ENCODE data around the gene CHRNA9.

Gene CHRNA9

DNA sequence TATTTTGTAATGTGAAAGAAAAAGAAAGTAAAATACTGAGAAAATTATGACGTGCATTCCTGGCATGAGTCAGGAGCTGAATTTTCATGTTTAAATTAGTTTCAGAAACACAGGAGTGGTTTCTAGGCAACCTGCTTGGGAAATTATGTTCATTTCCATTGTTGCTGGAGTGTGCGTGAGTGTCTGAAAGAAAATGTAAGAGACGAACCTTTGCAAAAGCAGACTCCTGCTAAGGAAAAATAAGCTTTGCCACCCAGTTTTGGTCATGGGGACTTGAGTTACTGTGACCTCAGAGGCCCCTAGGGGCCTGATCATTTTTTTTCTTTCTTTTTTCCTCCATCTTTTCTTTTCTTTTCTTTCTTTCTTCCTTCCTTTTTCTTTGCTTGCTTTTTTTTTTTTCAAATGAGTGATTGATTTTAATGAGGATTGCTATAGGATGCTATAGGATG is 18.8 kb upstream of the CHRNA9 start:
- H3K4me3 ChIP-seq (ENCODE audit: low read length): peak overlapping the region; percentile 57
- peak overlapping the region; percentile 51 for H3K9ac ChIP-seq (ENCODE audit: low read length)
- H3K4me2 ChIP-seq (ENCODE audit: low read depth, low read length): peak overlapping the region; percentile 91
- H3K36me3 ChIP-seq (replicated peaks; ENCODE audit: insufficient read depth, low read length): no peaks in the 10 kb centered on the region
- peaks cover 5% of the 10 kb centered on the region; the same call in 1 of the 2 replicates for H3F3A ChIP-seq (ENCODE audit: insufficient read depth, low read length)
- H3K79me2 ChIP-seq (ENCODE audit: low read length): no peaks in the 10 kb centered on the region
- H3K27me3 ChIP-seq (replicated peaks; ENCODE audit: insufficient read depth, low read length): no peaks in the 10 kb centered on the region
- H3K9me3 ChIP-seq (replicated peaks; ENCODE audit: insufficient read depth, low read length): no peaks in the 10 kb centered on the region
- no peaks in the 10 kb centered on the region for H3K9me2 ChIP-seq (replicated peaks; ENCODE audit: insufficient read depth, low read length)
- no peaks in the 10 kb centered on the region for H4K20me1 ChIP-seq (ENCODE audit: insufficient read depth, low read length)
- no peak for TF ChIP-seq EZH2phosphoT487 (IDR thresholded peaks at IDR 0.05; ENCODE audit: low read length)
- TF ChIP-seq EZH2 (optimal IDR thresholded peaks at IDR 0.05; ENCODE audit: low read depth, low read length): no peak
- TF ChIP-seq, protein P1, sequence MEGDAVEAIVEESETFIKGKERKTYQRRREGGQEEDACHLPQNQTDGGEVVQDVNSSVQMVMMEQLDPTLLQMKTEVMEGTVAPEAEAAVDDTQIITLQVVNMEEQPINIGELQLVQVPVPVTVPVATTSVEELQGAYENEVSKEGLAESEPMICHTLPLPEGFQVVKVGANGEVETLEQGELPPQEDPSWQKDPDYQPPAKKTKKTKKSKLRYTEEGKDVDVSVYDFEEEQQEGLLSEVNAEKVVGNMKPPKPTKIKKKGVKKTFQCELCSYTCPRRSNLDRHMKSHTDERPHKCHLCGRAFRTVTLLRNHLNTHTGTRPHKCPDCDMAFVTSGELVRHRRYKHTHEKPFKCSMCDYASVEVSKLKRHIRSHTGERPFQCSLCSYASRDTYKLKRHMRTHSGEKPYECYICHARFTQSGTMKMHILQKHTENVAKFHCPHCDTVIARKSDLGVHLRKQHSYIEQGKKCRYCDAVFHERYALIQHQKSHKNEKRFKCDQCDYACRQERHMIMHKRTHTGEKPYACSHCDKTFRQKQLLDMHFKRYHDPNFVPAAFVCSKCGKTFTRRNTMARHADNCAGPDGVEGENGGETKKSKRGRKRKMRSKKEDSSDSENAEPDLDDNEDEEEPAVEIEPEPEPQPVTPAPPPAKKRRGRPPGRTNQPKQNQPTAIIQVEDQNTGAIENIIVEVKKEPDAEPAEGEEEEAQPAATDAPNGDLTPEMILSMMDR (IDR thresholded peaks at IDR 0.05; ENCODE audit: low read length): no peak
- H2AFZ ChIP-seq (ENCODE audit: low read length): peak overlapping the region; percentile 77
- peaks cover 4% of the 10 kb centered on the region; the same call in 1 of the 2 replicates for H3K4me1 ChIP-seq (ENCODE audit: low read length)
- H3K27ac ChIP-seq (ENCODE audit: low read length): peak overlapping the region; percentile 67; the same call in 1 of the 2 replicates
- DNase-seq: peak; percentile 11

DNA sequence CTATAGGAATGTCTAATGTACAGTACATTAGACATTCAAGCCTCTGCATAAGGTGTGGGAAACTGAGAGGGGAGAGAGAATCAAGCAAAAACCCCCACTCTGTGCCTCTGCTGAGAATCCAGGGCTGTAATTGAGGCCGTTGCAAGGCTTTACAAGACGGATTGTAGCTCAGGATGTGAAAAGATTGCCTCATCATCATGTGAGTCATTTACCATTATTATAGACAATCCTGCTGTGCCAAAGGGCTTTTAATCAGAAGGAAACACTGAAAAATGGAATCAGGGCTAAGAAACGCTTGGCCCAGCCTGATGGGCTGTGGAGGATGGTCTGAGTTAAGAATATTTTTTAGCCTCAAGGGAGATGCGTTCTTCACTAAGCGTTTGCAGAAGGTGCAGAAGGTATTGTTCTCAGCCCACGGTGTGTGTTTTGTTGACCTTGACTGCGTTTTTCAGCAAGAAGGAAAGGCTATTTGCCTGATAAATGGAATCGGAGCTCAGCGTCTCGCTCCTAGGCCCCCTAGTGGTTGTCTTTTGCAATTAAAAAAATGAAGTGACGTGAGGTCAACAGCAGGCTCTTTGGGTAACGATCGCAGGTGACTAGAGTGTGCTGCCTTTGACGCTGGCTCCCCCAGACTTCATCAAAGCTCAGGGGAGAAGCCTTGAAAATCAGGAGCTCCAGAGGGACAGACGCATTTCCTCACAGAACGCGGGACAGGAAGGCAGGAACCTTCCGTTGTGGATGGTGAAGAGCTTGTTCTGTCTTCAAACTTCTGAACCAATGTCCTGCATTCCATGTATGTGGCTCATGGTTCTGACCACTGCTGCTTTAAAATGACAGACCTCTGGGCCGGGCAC is 18.1 kb upstream of the CHRNA9 start:
- H2AFZ ChIP-seq (ENCODE audit: low read length): peak overlapping the region; percentile 77
- H4K20me1 ChIP-seq (ENCODE audit: insufficient read depth, low read length): no peaks in the 10 kb centered on the region
- H3F3A ChIP-seq (ENCODE audit: insufficient read depth, low read length): peaks cover 5% of the 10 kb centered on the region; the same call in 1 of the 2 replicates
- H3K27me3 ChIP-seq (replicated peaks; ENCODE audit: insufficient read depth, low read length): no peaks in the 10 kb centered on the region
- H3K4me1 ChIP-seq (ENCODE audit: low read length): peaks cover 4% of the 10 kb centered on the region; the same call in 1 of the 2 replicates
- no peaks in the 10 kb centered on the region for H3K36me3 ChIP-seq (replicated peaks; ENCODE audit: insufficient read depth, low read length)
- H3K79me2 ChIP-seq (ENCODE audit: low read length): no peaks in the 10 kb centered on the region
- peak; percentile 85 for DNase-seq
- H3K9me3 ChIP-seq (replicated peaks; ENCODE audit: insufficient read depth, low read length): no peaks in the 10 kb centered on the region
- TF ChIP-seq, protein P1 (IDR thresholded peaks at IDR 0.05; ENCODE audit: low read length): peak; percentile 81
- no peak for TF ChIP-seq EZH2 (optimal IDR thresholded peaks at IDR 0.05; ENCODE audit: low read depth, low read length)
- H3K4me3 ChIP-seq (ENCODE audit: low read length): peak overlapping the region; percentile 57
- peak overlapping the region; percentile 67 for H3K27ac ChIP-seq (ENCODE audit: low read length)
- H3K4me2 ChIP-seq (ENCODE audit: low read depth, low read length): peak overlapping the region; percentile 91
- H3K9me2 ChIP-seq (replicated peaks; ENCODE audit: insufficient read depth, low read length): no peaks in the 10 kb centered on the region
- H3K9ac ChIP-seq (ENCODE audit: low read length): peak overlapping the region; percentile 51

DNA sequence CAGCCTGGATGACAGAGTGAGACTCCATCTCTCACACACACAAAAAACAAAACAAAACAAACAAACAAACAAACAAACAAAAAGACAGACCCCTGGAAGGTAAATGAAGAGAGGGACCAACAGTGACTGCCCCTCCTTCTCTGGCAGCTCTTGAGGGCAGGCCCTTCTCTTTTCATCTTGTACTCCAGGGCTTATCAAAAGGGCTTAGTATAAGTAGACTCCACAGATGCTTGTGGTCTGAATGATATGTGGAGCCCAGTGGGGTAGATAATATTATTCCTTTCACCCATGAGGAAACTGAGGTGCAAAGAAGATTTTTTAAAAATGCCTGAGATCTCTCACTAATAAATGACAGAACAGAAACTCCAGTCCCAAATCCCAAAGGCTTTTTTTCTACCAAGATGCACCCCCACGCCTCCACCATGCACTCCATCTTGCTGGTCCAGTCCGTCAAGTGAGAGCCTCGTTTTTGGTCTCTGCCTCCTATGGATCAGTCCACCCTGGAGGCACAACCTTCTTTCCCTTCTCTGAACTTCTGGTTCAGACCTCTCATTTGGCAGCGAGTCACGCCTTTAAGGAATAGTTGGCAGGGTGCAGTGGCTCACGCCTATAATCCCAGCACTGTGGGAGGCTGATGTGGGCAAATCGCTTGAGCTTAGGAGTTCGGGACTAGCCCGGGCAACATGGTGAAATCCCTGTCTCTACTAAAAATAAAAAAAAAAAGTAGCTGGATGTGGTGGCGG is 17.0 kb upstream of the CHRNA9 start:
- peaks cover 4% of the 10 kb centered on the region; the same call in 1 of the 2 replicates for H3K4me1 ChIP-seq (ENCODE audit: low read length)
- no peak overlapping the region for H3K4me2 ChIP-seq (ENCODE audit: low read depth, low read length)

More for the DNA sequence above, 17.0 kb upstream of the CHRNA9 start:
- TF ChIP-seq, protein P1 (IDR thresholded peaks at IDR 0.05; ENCODE audit: low read length): no peak
- Histone ChIP-seq H3K79me2 (ENCODE audit: low read length) (no peaks in the 10 kb centered on the region), H4K20me1 (ENCODE audit: insufficient read depth, low read length) (no peaks in the 10 kb centered on the region), H3F3A (ENCODE audit: insufficient read depth, low read length) (peaks cover 5% of the 10 kb centered on the region; the same call in 1 of the 2 replicates), H3K9ac (ENCODE audit: low read length) (no peak overlapping the region), H3K27me3 (replicated peaks; ENCODE audit: insufficient read depth, low read length) (no peaks in the 10 kb centered on the region), H3K4me3 (ENCODE audit: low read length) (no peak overlapping the region), H3K9me3 (replicated peaks; ENCODE audit: insufficient read depth, low read length) (no peaks in the 10 kb centered on the region), H3K27ac (ENCODE audit: low read length) (no peak overlapping the region), H3K9me2 (replicated peaks; ENCODE audit: insufficient read depth, low read length) (no peaks in the 10 kb centered on the region), H2AFZ (ENCODE audit: low read length) (no peak overlapping the region), H3K36me3 (replicated peaks; ENCODE audit: insufficient read depth, low read length) (no peaks in the 10 kb centered on the region)
- peak; percentile 4 for DNase-seq

Data from MM.1S (cell line).